Medulla oblongata (tissue), 1 donor: ENCODE data around the gene ATP5PB.

ENCODE experiments used
- DNase-seq: peaks from one replicate; pipeline ENCODE4 v3.0.0-alpha.2; 2015; ENCODE audit errors: extremely low spot score

Gene ATP5PB

DNA sequence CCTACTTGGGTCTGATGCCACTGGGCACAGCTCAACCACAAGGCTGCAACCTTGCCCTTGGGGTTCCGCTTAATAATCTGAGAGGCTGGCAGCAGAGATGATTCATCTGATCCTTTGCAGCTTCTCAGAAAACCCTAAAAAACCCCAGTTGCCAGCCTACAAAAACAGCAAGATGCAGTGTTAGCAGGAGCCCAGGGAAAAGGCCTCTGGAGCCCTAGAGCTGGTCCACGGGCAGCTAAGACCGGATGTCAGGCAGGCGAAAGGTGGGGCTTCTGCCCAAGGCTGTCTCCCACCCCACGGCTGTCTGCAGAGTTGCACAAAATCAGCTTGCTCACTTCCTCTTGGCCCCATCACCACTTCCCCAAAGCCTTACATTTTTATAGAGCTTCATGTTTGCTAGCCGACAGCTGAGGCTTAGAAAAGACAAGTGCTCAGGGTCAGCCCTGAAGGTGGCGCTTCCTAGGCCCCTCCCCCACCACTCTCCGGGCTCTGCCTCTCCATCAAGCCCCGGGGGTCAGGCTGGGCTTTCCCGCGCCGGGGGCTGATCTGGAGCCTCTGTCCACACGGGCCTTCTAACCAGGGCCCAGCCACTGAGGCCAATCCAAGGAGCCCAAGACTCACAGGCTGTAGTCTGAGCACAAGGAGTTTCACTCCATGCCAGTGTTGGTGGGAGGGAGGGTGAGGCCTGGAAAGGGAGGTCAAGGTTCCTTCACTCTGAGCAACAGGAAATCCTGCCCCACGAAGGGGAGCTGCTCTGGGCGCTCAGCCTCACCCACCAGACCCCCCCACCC is 58.3 kb downstream of the ATP5PB start:
- peak; percentile 87 for DNase-seq

DNA sequence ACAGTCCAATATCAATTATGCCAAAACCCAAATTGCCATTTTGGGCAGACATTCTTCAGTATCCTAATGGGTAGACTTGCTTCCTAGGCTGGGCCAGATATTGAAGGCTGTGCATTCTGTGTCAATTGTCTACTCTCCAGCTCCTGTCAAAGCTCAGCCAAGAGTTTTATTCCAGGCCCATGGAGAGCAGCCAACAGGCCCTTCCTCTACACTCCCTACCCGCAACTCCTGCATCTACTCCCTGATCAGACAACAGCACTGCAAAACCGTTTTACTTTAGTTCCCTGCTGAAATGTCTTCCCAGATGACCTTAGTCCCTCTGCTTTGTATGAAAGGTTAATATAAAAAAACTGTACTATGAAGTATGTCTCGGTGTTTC is 60.7 kb downstream of the ATP5PB start:
- peak; percentile 77 for DNase-seq

DNA sequence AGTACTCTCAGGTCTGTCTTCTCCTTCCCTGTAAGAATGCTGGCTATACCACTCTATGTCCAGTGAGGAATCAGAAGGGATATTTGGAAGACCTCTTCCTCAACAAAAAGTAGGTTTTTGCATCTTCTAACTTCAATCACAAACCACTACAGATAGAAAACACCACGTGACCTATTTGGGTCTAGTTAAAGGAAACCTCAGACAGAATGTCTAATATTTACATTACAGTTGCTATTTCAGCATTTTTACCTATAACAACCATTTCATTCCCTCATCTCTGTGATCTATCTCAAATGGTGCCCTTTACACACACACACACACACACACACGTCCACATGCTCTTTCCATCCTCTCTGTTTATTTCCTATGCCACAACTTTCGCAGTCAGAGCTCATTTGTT is 62.1 kb downstream of the ATP5PB start:
- no peak for DNase-seq
